ENCODE measurements around the gene KRT20. TPM values are rescaled to one million over a fixed set of nuclear protein-coding genes. Genes with fewer than 3 reads are reported as not detected.

Gene KRT20
- total and polyA plus RNA-seq, 2 of the 13 experiments (the other 11 are each of a cell fraction or from before 2014, with no cell fraction given) = 0.13 to 0.20 TPM

GRCh38 chr17:40901981-40902474 lies 17.0 kb upstream of the KRT20 start (continued):
- TF ChIP-seq TFAP4 (IDR thresholded peaks at IDR 0.05; ENCODE audit: borderline replicate concordance, low read depth) = peak; percentile 96
- no peak for TF ChIP-seq ZXDC (CRISPR knock-in tag; IDR thresholded peaks at IDR 0.05)
- peak; percentile 93 for TF ChIP-seq ISL2 (CRISPR knock-in tag; IDR thresholded peaks at IDR 0.05)
- peak; percentile 95 for TF ChIP-seq NCOA2 (CRISPR knock-in tag; IDR thresholded peaks at IDR 0.05)
- TF ChIP-seq FOXK1 (CRISPR knock-in tag; IDR thresholded peaks at IDR 0.05; ENCODE audit: borderline replicate concordance, low read depth) = peak; percentile 95; the same call in 1 of the 2 replicates
- no peak for TF ChIP-seq ZMYM2 (CRISPR knock-in tag; IDR thresholded peaks at IDR 0.05)
- TF ChIP-seq FOXA3 (CRISPR knock-in tag; IDR thresholded peaks at IDR 0.05) = peak; percentile 98
- peak; percentile 62; the same call in 1 of the 2 replicates for TF ChIP-seq PITX1 (CRISPR knock-in tag; IDR thresholded peaks at IDR 0.05)
- peak; percentile 87 for TF ChIP-seq HNF4A (CRISPR knock-in tag; IDR thresholded peaks at IDR 0.05)
- no peak for TF ChIP-seq ZNF34 (CRISPR knock-in tag; IDR thresholded peaks at IDR 0.05; ENCODE audit: borderline replicate concordance)
- no peak for TF ChIP-seq MAFG (CRISPR knock-in tag; IDR thresholded peaks at IDR 0.05)
- peak; percentile 95; the same call in 1 of the 2 replicates for TF ChIP-seq FOXJ3 (CRISPR knock-in tag; IDR thresholded peaks at IDR 0.05; ENCODE audit: borderline replicate concordance)
- peak; percentile 86 for TF ChIP-seq DPF2 (CRISPR knock-in tag; IDR thresholded peaks at IDR 0.05; ENCODE audit: borderline replicate concordance, low read depth)
- TF ChIP-seq TOPORS (CRISPR knock-in tag; IDR thresholded peaks at IDR 0.05) = 0 out of 2 replicates have a peak, but pooled peaks have one; percentile 59
- TF ChIP-seq TBX3 (IDR thresholded peaks at IDR 0.05; ENCODE audit: borderline replicate concordance) = peak; percentile 83
- TF ChIP-seq KDM4B (CRISPR knock-in tag; IDR thresholded peaks at IDR 0.05) = 0 out of 2 replicates have a peak, but pooled peaks have one; percentile 22
- TF ChIP-seq SMAD3 (CRISPR knock-in tag; IDR thresholded peaks at IDR 0.05) = peak; percentile 91
- peak; percentile 95 for TF ChIP-seq MIXL1 (CRISPR knock-in tag; IDR thresholded peaks at IDR 0.05)
- peak; percentile 81; the same call in 1 of the 2 replicates for TF ChIP-seq ZBTB25 (CRISPR knock-in tag; IDR thresholded peaks at IDR 0.05)
- TF ChIP-seq JUND (CRISPR knock-in tag; IDR thresholded peaks at IDR 0.05) = peak; percentile 61; the same call in 1 of the 2 replicates
- no peak for TF ChIP-seq ZBTB38 (CRISPR knock-in tag; IDR thresholded peaks at IDR 0.05)
- TF ChIP-seq TRIM24 (CRISPR knock-in tag; IDR thresholded peaks at IDR 0.05) = 0 out of 2 replicates have a peak, but pooled peaks have one; percentile 10
- peak; percentile 84 for TF ChIP-seq ZFP1 (CRISPR knock-in tag; IDR thresholded peaks at IDR 0.05)
- peak; percentile 89; the same call in 1 of the 2 replicates for TF ChIP-seq JUN (CRISPR knock-in tag; IDR thresholded peaks at IDR 0.05)
- TF ChIP-seq ZNF367 (CRISPR knock-in tag; IDR thresholded peaks at IDR 0.05; ENCODE audit: borderline replicate concordance) = no peak
- TF ChIP-seq KDM1A (CRISPR knock-in tag; IDR thresholded peaks at IDR 0.05) = 0 out of 2 replicates have a peak, but pooled peaks have one; percentile 39
- TF ChIP-seq TBX2 (CRISPR knock-in tag; IDR thresholded peaks at IDR 0.05; ENCODE audit: borderline replicate concordance) = peak; percentile 62; the same call in 1 of the 2 replicates
- no peak for TF ChIP-seq ZNF850 (CRISPR knock-in tag; conservative IDR thresholded peaks at IDR 0.05)
- TF ChIP-seq NFIC (IDR thresholded peaks at IDR 0.05; ENCODE audit: low read length) = peak; percentile 90
- peak; percentile 25; the same call in 1 of the 2 replicates for TF ChIP-seq TARDBP (CRISPR knock-in tag; IDR thresholded peaks at IDR 0.05)

All from HepG2 (cell line).